Neural cell (in vitro differentiated cells): ENCODE measurements around the gene SPATA13. TPM values are rescaled to one million over a fixed set of nuclear protein-coding genes. Genes with fewer than 3 reads are reported as not detected.
"Not testable (repeated sequence)": the region's sequence is repeated elsewhere in the genome, so short reads cannot be mapped to it uniquely, and the experiment has no call there.

Experiments used
- H2AFZ ChIP-seq: fragments of 200-600, 300-800 bp; sonication (generic), shearing (Covaris generic); 2 replicates; pipeline ENCODE4 v1.6.0; 2014; ENCODE audit warnings: low read depth, mild to moderate bottlenecking, antibody characterized with exemption, low read length, moderate library complexity
- H3F3A ChIP-seq: fragments of 200-600 bp; shearing (Covaris generic); 2 replicates; pipeline ENCODE4 v1.6.1; 2016; ENCODE audit warnings: mild to moderate bottlenecking, moderate library complexity, mixed read lengths, antibody characterized with exemption, low read length; ENCODE audit not compliant: insufficient read depth, poor library complexity, severe bottlenecking
- H3K27ac ChIP-seq: fragments of 200-600, 300-800 bp; sonication (generic), shearing (Covaris generic); 2 replicates; pipeline ENCODE4 v1.5.1; 2014; ENCODE audit warnings: mild to moderate bottlenecking, low read length, moderate library complexity
- H3K27me3 ChIP-seq: fragments of 300-800, 200-600 bp; sonication (generic), shearing (Covaris generic); 2 replicates; pipeline ENCODE4 v1.6.0; 2014; ENCODE audit warnings: mild to moderate bottlenecking, low read depth, low read length, moderate library complexity; ENCODE audit not compliant: insufficient read depth
- H3K36me3 ChIP-seq: fragments of 300-800, 200-600 bp; sonication (generic), shearing (Covaris generic); 2 replicates; pipeline ENCODE4 v1.5.1; 2014; ENCODE audit warnings: mild to moderate bottlenecking, antibody characterized with exemption, low read length, moderate library complexity; ENCODE audit not compliant: insufficient read depth
- H3K4me2 ChIP-seq: fragments of 300-800, 200-600 bp; sonication (generic), shearing (Covaris generic); 2 replicates; pipeline ENCODE4 v1.6.0; 2014; ENCODE audit warnings: mild to moderate bottlenecking, low read length
- H3K4me3 ChIP-seq: fragments of 300-800, 200-600 bp; sonication (generic), shearing (Covaris generic); 2 replicates; pipeline ENCODE4 v1.5.1; 2014; ENCODE audit warnings: mild to moderate bottlenecking, low read length, moderate library complexity
- H3K79me2 ChIP-seq: fragments of 200-600 bp; shearing (Covaris generic); replicated peaks from 2 replicates; pipeline ENCODE4 v1.6.0; 2014; ENCODE audit warnings: mild to moderate bottlenecking, low read length, moderate library complexity; ENCODE audit not compliant: insufficient read depth
- H3K9ac ChIP-seq: fragments of 300-800, 200-600 bp; sonication (generic), shearing (Covaris generic); 2 replicates; pipeline ENCODE4 v1.6.1; 2016; ENCODE audit warnings: mild to moderate bottlenecking, low read length, mixed read lengths
- H3K9me2 ChIP-seq: fragments of 200-600 bp; shearing (Covaris generic); 2 replicates; pipeline ENCODE4 v1.6.1; 2016; ENCODE audit warnings: mild to moderate bottlenecking, low read length, mixed read lengths; ENCODE audit not compliant: insufficient read depth
- H3K9me3 ChIP-seq: fragments of 200-600, 300-800 bp; sonication (generic), shearing (Covaris generic); 2 replicates; pipeline ENCODE4 v1.6.1; 2016; ENCODE audit warnings: mild to moderate bottlenecking, mixed run types, low read length, moderate library complexity, mixed read lengths
- H4K20me1 ChIP-seq: fragments of 200-600 bp; shearing (Covaris generic); 2 replicates; pipeline ENCODE4 v1.6.1; 2016; ENCODE audit warnings: mild to moderate bottlenecking, mixed run types; ENCODE audit not compliant: insufficient read depth
- CTCF ChIP-seq: fragments of 450-650 bp; IDR thresholded peaks from 2 replicates; pipeline ENCODE4 v1.5.1; 2014; ENCODE audit warnings: antibody characterized with exemption, mild to moderate bottlenecking, moderate library complexity; ENCODE audit not compliant: poor library complexity, severe bottlenecking
- EP300 ChIP-seq: fragments of 450-650 bp; conservative IDR thresholded peaks from 2 replicates; pipeline ENCODE4 v1.6.1; 2014; ENCODE audit warnings: antibody characterized with exemption, mild to moderate bottlenecking, moderate library complexity; ENCODE audit not compliant: poor library complexity, severe bottlenecking
- EZH2 ChIP-seq: fragments of 200-600, 300-800 bp; shearing (Covaris generic), sonication (generic); IDR thresholded peaks from 2 replicates; pipeline ENCODE4 v1.6.1; 2014; ENCODE audit warnings: antibody characterized with exemption, low read length, borderline replicate concordance, mild to moderate bottlenecking; ENCODE audit not compliant: insufficient read depth, poor library complexity, severe bottlenecking
- MXI1 ChIP-seq: fragments of 450-650 bp; conservative IDR thresholded peaks from 2 replicates; pipeline ENCODE4 v1.6.1; 2014; ENCODE audit warnings: antibody characterized with exemption, mild to moderate bottlenecking; ENCODE audit not compliant: poor library complexity, severe bottlenecking
- RAD21 ChIP-seq: fragments of 450-650 bp; conservative IDR thresholded peaks from 2 replicates; pipeline ENCODE4 v1.6.1; 2014; ENCODE audit warnings: antibody characterized with exemption, mild to moderate bottlenecking, moderate library complexity
- REST ChIP-seq: IDR thresholded peaks from 2 replicates; pipeline ENCODE4 v1.6.1; 2012; ENCODE audit warnings: borderline replicate concordance
- TAF1 ChIP-seq: IDR thresholded peaks from 2 replicates; pipeline ENCODE4 v1.6.1; 2012; ENCODE audit warnings: low read depth
- polyA plus RNA-seq: library from polyadenylated mRNA; depleted of rRNA; stranded (reverse); fragments of >200 nt; gene quantifications from 2 replicates; pipeline ENCODE4 v1.2.3, GENCODE V29; 2014

SPATA13 gene
- polyA plus RNA-seq, 1 donor from 2014 or later = 15.5 TPM

- TF ChIP-seq MXI1 (no peak), EZH2 (no peak)
These were observed 162.7 kb downstream of the SPATA13 start (continued) for GRCh38 chr13:24323036-24323738.

GRCh38 chr13:24323739-24324075, 163.2 kb downstream of the SPATA13 start:
- H3K9me3 ChIP-seq = no peaks in the 10 kb centered on the region
- H3K27ac ChIP-seq = no peak overlapping the region
- no peaks in the 10 kb centered on the region for H3K9me2 ChIP-seq
- H3F3A ChIP-seq = no peaks in the 10 kb centered on the region
- no peak overlapping the region for H3K9ac ChIP-seq
- no peaks in the 10 kb centered on the region for H4K20me1 ChIP-seq
- no peaks in the 10 kb centered on the region for H3K27me3 ChIP-seq
- H2AFZ ChIP-seq = no peak overlapping the region
- H3K4me3 ChIP-seq = no peak overlapping the region
- H3K36me3 ChIP-seq = no peaks in the 10 kb centered on the region
- no peak overlapping the region for H3K4me2 ChIP-seq
- no peak for TF ChIP-seq TAF1
- no peak for TF ChIP-seq MXI1
- TF ChIP-seq EP300 = no peak
- no peak for TF ChIP-seq REST
- H3K79me2 ChIP-seq = no peaks in the 10 kb centered on the region

GRCh38 chr13:24327598-24327997, 167.1 kb downstream of the SPATA13 start:
- H3K27me3 ChIP-seq, H3K4me3 ChIP-seq, H3K9me2 ChIP-seq, H4K20me1 ChIP-seq, H3K36me3 ChIP-seq, H3K79me2 ChIP-seq, H2AFZ ChIP-seq, H3K4me2 ChIP-seq, H3K9me3 ChIP-seq, H3F3A ChIP-seq, H3K27ac ChIP-seq, H3K9ac ChIP-seq: not testable (repeated sequence)

GRCh38 chr13:24328145-24328544, 167.6 kb downstream of the SPATA13 start:
- TF ChIP-seq RAD21 (no peak), CTCF (no peak), MXI1 (no peak), REST (no peak), EP300 (no peak)
- Histone ChIP-seq H3K4me3 (no peak overlapping the region), H3K36me3 (no peaks in the 10 kb centered on the region), H3K9me2 (no peaks in the 10 kb centered on the region), H3K4me2 (no peak overlapping the region), H2AFZ (no peak overlapping the region), H3K79me2 (no peaks in the 10 kb centered on the region), H4K20me1 (no peaks in the 10 kb centered on the region), H3K27ac (no peak overlapping the region), H3K27me3 (no peaks in the 10 kb centered on the region), H3K9ac (no peak overlapping the region), H3F3A (no peaks in the 10 kb centered on the region), H3K9me3 (no peaks in the 10 kb centered on the region)
